Stimulated activated naive CD8-positive, alpha-beta T cell treated with anti-CD3 and anti-CD28 coated beads, Interleukin-15, Interleukin-2, amounts not matched to agents 100 ng/mL and 50 ng/mL, for 24 hours (primary cell): Measurements from ENCODE around the gene CNNM2.
"Not testable (repeated sequence)": the region's sequence is repeated elsewhere in the genome, so short reads cannot be mapped to it uniquely, and the experiment has no call there.

Experiments used
- H3K27ac Mint-ChIP-seq: one replicate; pipeline ENCODE4 v1.8.0; 2021; ENCODE audit warnings: mild to moderate bottlenecking, mixed read lengths
- H3K27me3 Mint-ChIP-seq: one replicate; pipeline ENCODE4 v1.8.0; 2021; ENCODE audit warnings: mixed read lengths
- H3K36me3 Mint-ChIP-seq: one replicate; pipeline ENCODE4 v1.8.0; 2021; ENCODE audit warnings: low read depth, mixed read lengths
- H3K4me1 Mint-ChIP-seq: one replicate; pipeline ENCODE4 v1.8.0; 2021; ENCODE audit warnings: low read depth, mixed read lengths
- H3K4me3 Mint-ChIP-seq: one replicate; pipeline ENCODE4 v1.8.0; 2021; ENCODE audit warnings: mild to moderate bottlenecking, mixed read lengths
- H3K9me3 Mint-ChIP-seq: one replicate; pipeline ENCODE4 v1.8.0; 2021; ENCODE audit warnings: mixed read lengths

The CNNM2 gene

GRCh38 chr10:103124420-103125096 is 206.5 kb downstream of the CNNM2 start:
- Mint-ChIP-seq H3K9me3 (no peaks in the 10 kb centered on the region), H3K4me3 (no peak overlapping the region), H3K27ac (no peak overlapping the region), H3K4me1 (peaks cover 22% of the 10 kb centered on the region), H3K36me3 (peaks cover 6% of the 10 kb centered on the region), H3K27me3 (no peaks in the 10 kb centered on the region)

- no peaks in the 10 kb centered on the region for H3K9me3 Mint-ChIP-seq
- no peak overlapping the region for H3K4me3 Mint-ChIP-seq
- H3K27me3 Mint-ChIP-seq = no peaks in the 10 kb centered on the region
- H3K36me3 Mint-ChIP-seq = peaks cover 8% of the 10 kb centered on the region
- H3K4me1 Mint-ChIP-seq = peaks cover 22% of the 10 kb centered on the region
- H3K27ac Mint-ChIP-seq = peak overlapping the region; percentile 55
Observed at GRCh38 chr10:103125323-103126267, 207.5 kb downstream of the CNNM2 start.

GRCh38 chr10:103127241-103127640 is 209.1 kb downstream of the CNNM2 start:
- Mint-ChIP-seq H3K9me3 (no peaks in the 10 kb centered on the region), H3K4me3 (no peak overlapping the region), H3K27me3 (no peaks in the 10 kb centered on the region), H3K27ac (no peak overlapping the region), H3K4me1 (peaks cover 22% of the 10 kb centered on the region), H3K36me3 (peaks cover 23% of the 10 kb centered on the region)

GRCh38 chr10:103130180-103130579 is 212.1 kb downstream of the CNNM2 start:
- Mint-ChIP-seq H3K36me3 (peaks cover 48% of the 10 kb centered on the region), H3K4me1 (peaks cover 31% of the 10 kb centered on the region)
- H3K27me3 Mint-ChIP-seq, H3K9me3 Mint-ChIP-seq, H3K4me3 Mint-ChIP-seq, H3K27ac Mint-ChIP-seq: not testable (repeated sequence)

- H3K36me3 Mint-ChIP-seq = peaks cover 48% of the 10 kb centered on the region
- H3K27me3 Mint-ChIP-seq = no peaks in the 10 kb centered on the region
- no peak overlapping the region for H3K4me3 Mint-ChIP-seq
- no peak overlapping the region for H3K27ac Mint-ChIP-seq
- peaks cover 10% of the 10 kb centered on the region for H3K9me3 Mint-ChIP-seq
- H3K4me1 Mint-ChIP-seq = peaks cover 30% of the 10 kb centered on the region
Observed at GRCh38 chr10:103130910-103131309, 212.8 kb downstream of the CNNM2 start.

- not testable (repeated sequence) for H3K9me3 Mint-ChIP-seq, H3K27me3 Mint-ChIP-seq, H3K4me3 Mint-ChIP-seq
- Mint-ChIP-seq H3K4me1 (peaks cover 28% of the 10 kb centered on the region), H3K27ac (peak overlapping the region; percentile 61), H3K36me3 (peaks cover 67% of the 10 kb centered on the region)
Observed at GRCh38 chr10:103135168-103135567, 217.1 kb downstream of the CNNM2 start.

GRCh38 chr10:103139803-103140202 is 221.7 kb downstream of the CNNM2 start:
- no peak overlapping the region for H3K4me3 Mint-ChIP-seq
- no peak overlapping the region for H3K27ac Mint-ChIP-seq
- H3K4me1 Mint-ChIP-seq = peaks cover 17% of the 10 kb centered on the region
- H3K36me3 Mint-ChIP-seq = peaks cover 48% of the 10 kb centered on the region
- H3K27me3 Mint-ChIP-seq = no peaks in the 10 kb centered on the region
- H3K9me3 Mint-ChIP-seq = no peaks in the 10 kb centered on the region
